ENCODE results near the gene SNX11.

SNX11 gene

DNA sequence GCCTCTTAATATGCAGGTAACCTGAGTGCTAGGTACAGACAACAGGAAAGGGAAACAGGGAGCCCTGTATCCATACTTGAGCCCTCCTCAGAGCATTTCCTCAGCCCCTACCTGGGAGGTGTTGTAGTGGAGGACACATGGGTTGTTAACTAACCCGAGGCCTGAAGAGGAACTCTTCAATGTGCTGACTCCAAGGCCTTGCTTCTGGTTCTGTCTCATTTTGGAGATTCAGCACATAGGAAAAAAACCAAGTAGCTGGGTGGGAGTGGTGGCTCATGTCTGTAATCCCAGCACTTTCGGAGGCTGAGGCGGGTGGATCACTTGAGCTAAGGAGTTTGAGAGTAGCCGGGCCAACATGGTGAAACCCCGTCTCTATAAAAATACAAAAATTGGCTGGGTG is 24.8 kb downstream of the SNX11 start:
- no peak for DNase-seq (ENCODE audit: low read depth)

GRCh38 chr17:48134912-48135480 is 27.4 kb downstream of the SNX11 start:
- no peak for DNase-seq (ENCODE audit: low read depth)

DNA sequence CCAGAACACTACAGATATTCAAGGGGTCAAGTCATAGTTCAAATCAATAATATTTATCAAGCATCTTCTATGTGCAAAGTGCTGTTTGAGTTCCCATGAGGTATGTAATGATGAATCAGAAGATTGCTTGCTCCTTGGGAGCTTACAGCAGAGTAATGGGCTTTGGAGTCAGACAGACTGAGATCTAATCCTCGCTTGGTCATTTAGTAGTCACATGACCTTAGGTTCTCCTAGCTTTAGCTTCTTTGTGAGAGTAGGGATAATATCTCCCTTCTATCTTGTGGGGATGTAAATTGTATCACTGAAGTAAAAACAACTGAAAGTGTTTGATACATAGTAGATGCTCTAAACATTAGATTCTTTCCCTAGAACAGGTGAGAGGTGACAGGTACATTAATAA is 30.1 kb downstream of the SNX11 start:
- no peak for DNase-seq (ENCODE audit: low read depth)

DNA sequence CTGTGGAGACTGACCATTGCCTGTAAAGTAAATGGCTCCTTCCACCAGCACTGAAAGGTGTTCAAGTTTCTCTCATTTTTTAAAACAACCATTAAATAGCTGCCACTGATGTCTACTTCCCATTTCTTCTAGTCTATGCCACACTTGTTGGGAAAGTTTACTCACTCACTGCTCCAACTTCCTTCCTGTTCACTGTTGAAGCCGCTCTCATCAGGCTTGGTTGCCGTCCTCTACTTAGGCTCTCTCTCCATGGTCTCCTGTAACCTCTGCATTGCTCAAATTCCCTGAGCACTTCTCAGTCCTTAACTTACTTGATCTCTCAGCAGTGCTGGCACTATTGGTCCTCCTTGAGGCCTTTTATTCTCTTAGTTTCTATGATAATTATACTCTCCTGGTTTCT is 32.4 kb downstream of the SNX11 start:
- no peak for DNase-seq (ENCODE audit: low read depth)

DNA sequence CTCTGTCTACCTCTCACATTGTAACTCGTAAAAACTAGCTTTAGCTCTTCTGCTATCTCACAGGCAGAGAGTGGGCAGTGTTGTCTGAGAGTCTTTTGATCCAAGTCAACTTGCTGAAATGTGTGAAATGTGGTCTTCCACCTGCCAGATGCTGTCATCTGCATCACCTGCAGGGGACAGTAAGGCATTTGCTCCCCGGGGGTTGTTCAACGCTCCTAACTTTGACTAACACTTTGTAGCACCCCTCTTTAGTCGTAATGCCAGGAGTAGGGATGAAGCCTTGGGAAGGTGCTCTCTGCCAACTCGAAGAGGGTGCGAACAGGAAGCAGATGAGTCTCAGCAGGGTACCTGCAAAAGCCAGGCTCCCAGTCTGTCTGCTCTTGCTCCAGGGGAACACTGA is 36.1 kb downstream of the SNX11 start:
- DNase-seq (ENCODE audit: low read depth) = no peak

GRCh38 chr17:48144231-48144630 is 36.7 kb downstream of the SNX11 start:
- DNase-seq (ENCODE audit: low read depth) = no peak

- DNase-seq (ENCODE audit: low read depth) = no peak
These were observed 37.6 kb downstream of the SNX11 start for GRCh38 chr17:48144976-48145798.

- no peak for DNase-seq (ENCODE audit: low read depth)
These were observed 40.6 kb downstream of the SNX11 start for GRCh38 chr17:48148029-48148770.

DNA sequence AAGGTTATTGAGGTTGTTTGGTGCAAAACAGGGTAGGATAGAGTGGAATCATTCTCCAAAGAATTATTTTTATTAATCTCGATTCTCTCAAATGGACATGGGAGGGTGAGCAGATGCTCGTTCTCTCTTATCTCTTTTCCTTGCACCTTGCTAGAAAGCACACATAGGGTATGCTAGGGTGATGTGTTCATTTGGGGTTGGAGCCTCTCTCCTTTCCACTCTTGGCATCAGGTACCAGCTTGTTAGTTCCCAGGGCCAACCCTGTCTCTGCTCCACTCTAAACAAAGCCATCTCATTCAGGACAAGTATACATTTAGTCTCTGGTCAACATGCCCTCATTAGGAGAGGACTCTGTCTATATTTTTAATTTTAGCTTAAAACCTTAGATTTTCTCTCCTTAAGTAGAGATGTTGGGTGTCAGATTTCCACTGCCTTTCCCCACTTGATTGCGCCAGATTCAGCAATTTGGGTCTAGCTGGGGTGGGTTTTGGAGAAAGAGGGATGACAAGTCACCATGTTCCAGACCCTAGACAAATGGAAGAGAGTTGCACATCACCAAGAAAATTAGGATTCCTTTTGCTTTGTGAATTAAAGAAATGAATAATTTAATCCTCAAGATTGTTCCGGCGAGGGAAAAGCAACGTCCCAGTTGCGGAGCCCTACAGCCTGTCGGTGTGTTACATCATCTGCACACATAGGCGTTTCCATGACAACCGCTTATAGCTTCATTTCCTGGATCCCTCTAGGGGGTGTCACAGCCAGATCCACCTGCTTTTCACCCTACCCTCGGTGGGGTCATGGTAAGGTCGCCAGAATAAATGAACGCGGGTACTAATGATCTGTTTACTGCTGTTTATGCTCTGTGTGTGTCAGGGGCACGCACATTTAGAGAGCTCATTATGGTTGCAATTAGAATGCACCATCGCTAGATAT is 41.6 kb downstream of the SNX11 start:
- DNase-seq (ENCODE audit: low read depth) = no peak

GRCh38 chr17:48149787-48150463 is 42.4 kb downstream of the SNX11 start:
- no peak for DNase-seq (ENCODE audit: low read depth)

GRCh38 chr17:48150597-48151001 is 43.0 kb downstream of the SNX11 start:
- no peak for DNase-seq (ENCODE audit: low read depth)

- no peak for DNase-seq (ENCODE audit: low read depth)
These were observed 43.7 kb downstream of the SNX11 start for GRCh38 chr17:48151220-48151619.

DNA sequence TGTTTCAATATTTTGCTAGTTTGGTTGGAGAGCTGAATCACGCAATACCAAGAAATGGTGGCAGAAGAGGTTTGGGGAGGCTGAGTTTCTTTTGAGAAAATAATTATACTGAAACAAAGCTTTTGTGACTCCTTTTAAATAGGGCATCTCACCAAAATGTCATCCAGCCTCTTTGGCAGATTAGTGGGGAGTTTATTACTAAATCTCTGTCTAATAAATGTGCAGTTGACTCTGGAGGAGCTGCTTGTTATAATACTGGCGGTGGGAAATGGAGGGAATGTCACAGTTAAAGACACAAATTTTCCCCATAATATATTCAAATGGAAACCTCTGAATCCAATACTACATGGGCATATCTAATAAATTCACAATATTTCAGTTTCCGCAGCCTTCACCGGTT is 44.7 kb downstream of the SNX11 start:
- DNase-seq (ENCODE audit: low read depth) = no peak

- peak; percentile 25 for DNase-seq (ENCODE audit: low read depth)
These were observed 46.3 kb downstream of the SNX11 start for GRCh38 chr17:48153691-48154358.

DNA sequence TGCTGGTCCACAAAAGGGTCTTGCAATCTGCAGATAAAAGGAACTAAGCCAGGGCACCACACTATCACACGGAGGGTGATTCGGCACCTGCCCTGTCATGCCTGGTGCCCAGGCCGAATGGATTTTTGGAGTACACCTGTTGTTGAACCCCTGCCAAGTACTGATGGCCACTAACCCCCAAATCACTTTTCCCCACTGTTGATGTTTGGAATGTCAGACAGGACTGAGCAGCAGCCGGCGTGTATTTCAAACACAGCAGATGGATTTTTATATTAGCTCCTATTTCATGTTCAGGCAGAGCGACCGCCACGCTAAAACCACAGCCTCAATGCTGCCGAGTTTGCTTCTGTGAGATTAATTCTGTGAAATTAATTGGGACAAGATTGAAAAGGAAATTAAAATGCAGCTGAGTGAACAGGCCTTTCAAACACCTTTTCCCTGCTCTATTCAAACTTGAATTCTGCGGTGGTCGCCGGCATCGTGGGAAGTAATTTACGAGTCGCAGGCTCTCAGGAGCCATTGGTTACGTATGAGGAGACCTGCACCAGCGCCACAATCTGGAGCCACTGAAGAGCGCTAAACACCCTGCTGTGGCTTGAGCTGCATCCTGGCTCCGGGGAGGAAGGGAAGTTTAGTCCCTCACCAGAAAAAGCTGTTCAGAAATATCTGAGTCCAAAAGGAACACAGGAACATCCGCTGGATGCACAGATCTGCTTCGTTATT is 48.5 kb downstream of the SNX11 start:
- no peak for DNase-seq (ENCODE audit: low read depth)

DNA sequence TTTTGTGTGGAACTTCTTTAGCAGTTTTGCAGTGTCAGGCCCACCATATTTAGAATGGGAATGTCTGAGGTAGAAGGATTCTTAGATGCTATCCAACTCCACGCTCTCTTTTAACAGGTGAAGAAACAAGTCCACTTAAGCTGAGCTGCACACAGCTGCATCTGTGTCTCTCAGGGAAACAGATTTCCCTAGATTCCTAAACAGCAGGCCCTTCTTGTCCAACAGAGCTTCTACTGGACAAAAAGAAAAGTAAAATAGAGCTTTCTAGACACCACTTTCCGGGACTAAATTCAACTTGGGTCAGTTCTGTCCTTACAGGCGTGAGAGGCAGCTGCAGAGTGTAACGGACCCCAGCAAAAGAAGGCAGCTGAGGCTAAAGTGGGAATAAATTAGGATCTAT is 51.7 kb downstream of the SNX11 start:
- no peak for DNase-seq (ENCODE audit: low read depth)

DNA sequence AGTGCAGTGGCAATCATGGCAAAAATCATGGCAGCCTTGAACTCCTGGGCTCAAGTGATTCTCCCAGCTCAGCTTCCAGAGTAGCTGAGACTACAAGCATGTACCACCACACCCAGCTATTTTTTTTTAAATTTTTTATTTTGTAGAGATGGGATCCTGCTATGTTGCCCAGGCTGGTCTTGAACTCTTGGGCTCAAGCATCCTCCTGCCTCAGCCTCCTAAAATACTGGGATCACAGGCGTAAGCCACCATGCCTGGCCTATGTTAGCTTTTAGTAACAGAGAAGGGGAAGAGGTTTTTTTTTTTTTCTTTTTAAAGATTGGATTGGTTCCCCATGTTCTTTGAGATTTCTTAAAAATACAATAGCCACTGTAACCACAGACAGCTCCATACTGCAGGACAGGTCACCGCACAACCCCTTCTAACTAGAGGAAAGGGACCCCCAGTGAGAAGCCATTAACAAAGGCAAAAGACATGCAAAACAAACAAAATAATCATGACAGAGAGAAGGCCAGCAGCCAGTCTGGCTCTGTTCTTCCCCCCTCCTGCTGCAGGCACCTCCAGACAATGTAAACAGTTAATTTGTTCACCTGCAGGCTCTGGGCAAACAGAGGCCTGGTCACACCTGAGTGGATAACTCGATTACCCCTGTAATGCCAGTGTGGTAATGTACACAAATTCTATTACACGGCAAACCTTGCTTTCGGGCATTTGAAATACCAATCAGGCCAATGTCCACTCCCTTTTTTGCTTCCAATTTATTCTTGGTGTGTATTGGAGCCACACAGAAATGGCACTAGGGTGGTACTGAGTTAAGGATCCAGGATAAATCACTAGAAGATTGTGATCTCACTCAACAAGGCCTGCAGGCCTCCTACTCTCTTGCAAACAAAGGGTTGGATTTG is 52.9 kb downstream of the SNX11 start:
- no peak for DNase-seq (ENCODE audit: low read depth)

DNA sequence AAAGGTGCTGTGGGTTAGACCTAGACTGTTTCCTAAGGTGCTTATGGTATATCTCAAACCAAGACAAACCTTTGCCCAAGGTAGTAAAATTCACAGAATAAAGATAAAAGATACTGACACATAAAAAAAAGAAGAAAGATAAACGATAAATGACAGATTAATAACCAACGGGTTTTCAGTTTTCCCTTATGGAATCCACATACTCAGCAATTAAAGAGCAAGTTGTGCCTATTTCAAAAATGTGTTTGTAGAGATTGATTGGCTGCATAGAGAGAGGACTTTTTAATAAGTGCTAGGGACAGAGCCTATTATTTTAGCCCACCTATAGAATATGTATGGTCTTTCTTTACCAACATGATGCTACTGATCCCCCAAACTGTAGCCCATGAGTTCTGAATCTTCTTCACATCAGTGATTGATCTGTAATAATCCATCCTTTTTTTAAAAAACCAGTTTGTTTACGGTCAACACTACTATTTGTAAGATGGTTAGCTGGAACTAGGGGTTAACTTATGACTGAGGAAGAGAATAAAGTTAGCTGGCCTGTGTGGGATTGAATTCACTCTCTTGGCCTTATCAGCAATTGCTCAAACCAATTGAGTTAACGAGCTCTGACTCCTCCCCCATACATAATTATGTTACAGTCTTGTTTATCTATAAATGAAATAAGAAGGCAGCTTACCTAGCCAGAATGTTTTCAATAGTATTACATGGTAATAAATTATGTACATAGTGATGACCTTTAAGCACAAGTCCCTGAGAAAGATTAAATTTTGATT is 53.8 kb downstream of the SNX11 start:
- no peak for DNase-seq (ENCODE audit: low read depth)

All from stromal cell of bone marrow (primary cell).